HG02970 (cell line): ENCODE results near the gene FAM83C.

ENCODE experiments used
- ATAC-seq: cut with Tn5 transposase; IDR thresholded peaks from one replicate; pipeline ENCODE4 v1.9.1; 2021; ENCODE audit warnings: mild to moderate bottlenecking, moderate library complexity, moderate number of reproducible peaks; ENCODE audit not compliant: unreplicated experiment, low FRiP score

FAM83C gene

GRCh38 chr20:35301426-35301825 is 9.2 kb upstream of the FAM83C start:
- ATAC-seq: no peak

- no peak for ATAC-seq
These were observed 8.4 kb upstream of the FAM83C start for GRCh38 chr20:35300469-35301262.

GRCh38 chr20:35299780-35300179 is 7.6 kb upstream of the FAM83C start:
- ATAC-seq: no peak

GRCh38 chr20:35298264-35298663 is 6.0 kb upstream of the FAM83C start:
- no peak for ATAC-seq

GRCh38 chr20:35297740-35298139 is 5.5 kb upstream of the FAM83C start:
- no peak for ATAC-seq

GRCh38 chr20:35297155-35297554 is 4.9 kb upstream of the FAM83C start:
- no peak for ATAC-seq

- ATAC-seq: no peak
These were observed 3.9 kb upstream of the FAM83C start for GRCh38 chr20:35296101-35296554.

- no peak for ATAC-seq
These were observed 3.4 kb upstream of the FAM83C start for GRCh38 chr20:35295674-35296073.

- no peak for ATAC-seq
These were observed 2.8 kb upstream of the FAM83C start for GRCh38 chr20:35295058-35295457.

- ATAC-seq: no peak
These were observed 2.1 kb upstream of the FAM83C start for GRCh38 chr20:35294293-35294685.

GRCh38 chr20:35293303-35294292 is 1.4 kb upstream of the FAM83C start:
- ATAC-seq: no peak

GRCh38 chr20:35292504-35293285 is 470 bp upstream of the FAM83C start:
- no peak for ATAC-seq

GRCh38 chr20:35290887-35291417 is 1.3 kb downstream of the FAM83C start:
- no peak for ATAC-seq

- no peak for ATAC-seq
These were observed 1.9 kb downstream of the FAM83C start for GRCh38 chr20:35290186-35290886.

GRCh38 chr20:35288325-35289060 is 3.7 kb downstream of the FAM83C start:
- ATAC-seq: no peak

GRCh38 chr20:35287509-35288324 is 4.5 kb downstream of the FAM83C start:
- no peak for ATAC-seq

- no peak for ATAC-seq
These were observed 5.2 kb downstream of the FAM83C start for GRCh38 chr20:35286899-35287508.
